ENCODE measurements around the gene CD177.
"Not testable (repeated sequence)": the region's sequence is repeated elsewhere in the genome, so short reads cannot be mapped to it uniquely, and the experiment has no call there.

The CD177 gene, protein sequence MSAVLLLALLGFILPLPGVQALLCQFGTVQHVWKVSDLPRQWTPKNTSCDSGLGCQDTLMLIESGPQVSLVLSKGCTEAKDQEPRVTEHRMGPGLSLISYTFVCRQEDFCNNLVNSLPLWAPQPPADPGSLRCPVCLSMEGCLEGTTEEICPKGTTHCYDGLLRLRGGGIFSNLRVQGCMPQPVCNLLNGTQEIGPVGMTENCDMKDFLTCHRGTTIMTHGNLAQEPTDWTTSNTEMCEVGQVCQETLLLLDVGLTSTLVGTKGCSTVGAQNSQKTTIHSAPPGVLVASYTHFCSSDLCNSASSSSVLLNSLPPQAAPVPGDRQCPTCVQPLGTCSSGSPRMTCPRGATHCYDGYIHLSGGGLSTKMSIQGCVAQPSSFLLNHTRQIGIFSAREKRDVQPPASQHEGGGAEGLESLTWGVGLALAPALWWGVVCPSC

DNA sequence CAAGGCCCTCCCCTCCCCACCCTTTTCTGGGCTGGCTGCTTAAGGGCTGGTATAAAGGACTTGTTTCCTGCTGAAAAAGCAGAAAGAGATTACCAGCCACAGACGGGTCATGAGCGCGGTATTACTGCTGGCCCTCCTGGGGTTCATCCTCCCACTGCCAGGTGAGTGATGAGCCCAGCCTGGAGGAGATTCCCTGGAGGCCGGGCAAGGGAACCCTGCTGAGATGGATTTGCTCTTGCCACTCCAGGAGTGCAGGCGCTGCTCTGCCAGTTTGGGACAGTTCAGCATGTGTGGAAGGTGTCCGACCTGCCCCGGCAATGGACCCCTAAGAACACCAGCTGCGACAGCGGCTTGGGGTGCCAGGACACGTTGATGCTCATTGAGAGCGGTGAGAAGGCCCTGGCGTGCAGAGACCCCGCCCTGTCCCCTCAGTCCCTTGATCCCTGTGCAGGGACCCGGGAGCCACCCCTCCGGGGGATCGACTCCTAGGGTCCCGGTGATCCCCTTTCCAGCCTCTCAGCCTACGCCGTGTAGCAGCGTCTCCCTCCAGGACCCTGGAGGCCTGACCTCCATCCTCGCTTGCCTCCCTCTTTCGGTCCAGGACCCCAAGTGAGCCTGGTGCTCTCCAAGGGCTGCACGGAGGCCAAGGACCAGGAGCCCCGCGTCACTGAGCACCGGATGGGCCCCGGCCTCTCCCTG, at the start of gene CD177:
Gene CD177 (plus strand): TSS at position 81 of the 699 bp plus-strand sequence. CDS start 29 bp downstream, at position 110.
- DNase-seq, result no peak

DNA sequence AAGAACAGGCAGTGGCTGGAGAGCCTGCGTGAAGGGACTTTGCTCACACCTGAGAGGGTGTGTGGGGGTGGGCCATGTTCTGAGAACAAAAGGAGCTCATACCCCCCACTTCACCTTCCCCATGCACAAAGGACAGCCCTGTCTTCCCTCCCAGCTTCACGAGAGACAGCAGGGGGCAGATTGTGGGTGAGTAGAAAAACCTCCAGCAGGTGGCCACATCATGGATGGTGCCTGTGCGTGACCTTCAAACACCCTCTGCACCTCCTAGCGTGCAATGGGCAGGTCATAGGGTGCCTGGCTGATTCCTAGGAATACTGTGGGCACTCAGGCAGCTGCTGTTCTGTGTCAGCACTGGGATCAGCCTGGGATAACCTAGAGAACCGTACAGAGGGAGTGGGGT, 47.8 kb upstream of the CD177 start:
- DNase-seq, result no peak

DNA sequence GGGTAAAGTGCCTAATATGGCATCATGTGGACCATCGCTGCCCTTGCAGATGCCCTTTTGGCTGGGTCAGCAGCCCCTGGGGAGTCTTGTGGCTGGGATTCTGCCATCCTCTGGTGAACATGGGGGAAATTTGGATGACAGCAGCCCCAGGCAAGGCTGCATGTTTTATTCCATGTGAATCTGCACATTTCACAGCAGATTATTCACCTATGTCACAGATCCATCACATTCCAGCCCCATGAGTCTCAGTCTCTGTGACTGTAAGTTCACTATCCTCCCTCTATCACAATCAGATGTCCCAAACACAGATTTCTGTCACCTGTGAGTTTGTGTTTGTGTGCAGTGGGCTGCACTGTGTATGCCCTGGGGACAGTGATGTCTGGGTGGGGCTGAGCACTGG, 47.4 kb upstream of the CD177 start:
- no peak for DNase-seq

DNA sequence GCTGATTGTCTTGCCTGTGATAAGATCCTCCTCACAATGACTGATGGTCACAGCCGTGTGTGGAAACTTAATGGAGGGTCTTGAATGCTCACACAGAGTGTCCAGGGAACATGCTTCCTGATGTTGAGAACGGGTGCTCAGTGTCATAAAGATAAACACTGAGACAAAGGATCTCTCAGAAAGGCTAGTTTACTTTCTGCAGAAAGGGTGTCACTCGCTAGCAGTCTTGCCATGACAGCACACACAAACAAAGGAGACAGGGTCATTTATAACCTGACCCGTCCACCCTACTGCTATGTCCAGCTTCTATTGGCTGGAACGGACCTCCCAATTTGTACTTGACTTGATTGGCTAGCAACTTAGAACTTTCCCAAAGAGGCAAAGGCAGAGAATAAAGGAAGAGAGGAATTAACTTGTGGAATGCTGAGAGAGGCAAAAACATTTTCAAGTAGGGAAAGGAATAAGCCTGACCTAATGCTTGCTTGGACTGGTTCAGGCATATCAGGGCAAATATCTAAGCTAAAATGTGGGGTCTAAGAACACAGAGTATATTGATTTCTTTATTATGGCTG, 45.2 kb upstream of the CD177 start:
- no peak for DNase-seq

DNA sequence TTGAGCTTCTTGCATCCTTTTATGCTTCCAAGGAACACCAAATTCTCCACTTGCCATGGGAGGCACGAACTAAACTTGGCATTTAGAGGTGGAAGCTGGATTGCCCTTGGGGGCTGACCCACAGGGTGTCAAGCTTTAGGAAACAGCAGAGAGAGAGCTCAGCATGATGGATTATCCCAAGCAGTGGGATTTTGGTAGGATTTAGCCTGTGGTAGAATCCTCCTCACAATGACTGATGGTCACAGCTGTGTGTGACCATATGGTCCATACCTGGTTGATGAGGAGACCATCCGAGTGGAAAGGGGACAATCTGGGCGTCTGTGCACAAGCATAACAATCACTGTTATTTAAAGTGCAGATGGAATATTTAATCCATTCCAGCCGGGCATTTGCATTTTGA, 44.0 kb upstream of the CD177 start:
- no peak for DNase-seq

DNA sequence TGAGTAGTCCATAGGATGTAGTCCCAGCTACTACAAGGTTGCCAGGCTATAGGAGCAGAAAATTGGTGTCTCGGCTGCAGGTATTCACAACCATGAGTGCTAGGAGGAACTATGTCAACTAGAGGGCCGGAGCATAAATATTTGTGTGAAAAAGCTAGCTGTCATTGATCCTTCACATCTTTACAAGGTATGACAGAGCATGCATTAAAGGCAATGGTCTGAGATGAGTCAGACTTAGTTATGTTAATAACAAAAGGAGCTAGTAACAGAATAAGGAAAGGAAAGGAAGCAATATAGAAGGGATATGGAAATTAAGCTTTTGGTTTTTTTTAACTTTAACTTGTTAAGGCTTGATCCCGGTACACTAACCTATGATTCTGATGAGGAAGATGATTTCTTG, 43.3 kb upstream of the CD177 start:
- no peak for DNase-seq

DNA sequence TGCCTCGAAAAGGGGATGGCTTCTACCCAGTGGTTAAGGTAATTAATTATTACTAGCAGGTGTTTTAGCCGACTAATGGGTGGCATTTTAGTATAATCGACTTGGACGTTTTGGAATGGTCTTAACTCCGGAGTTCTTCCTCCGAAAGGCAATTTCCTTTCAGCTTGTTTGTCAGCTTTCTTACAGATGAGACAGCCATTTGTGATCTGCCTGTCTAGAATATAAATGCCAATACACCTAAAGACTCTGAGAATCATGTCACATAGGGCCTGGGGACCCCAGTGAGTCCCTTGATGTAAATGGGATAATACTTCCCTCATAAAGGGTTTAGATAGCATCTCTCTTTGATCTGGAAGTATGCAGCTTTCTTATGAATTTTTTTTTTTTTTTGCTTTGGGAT, 42.2 kb upstream of the CD177 start:
- DNase-seq, result no peak

DNA sequence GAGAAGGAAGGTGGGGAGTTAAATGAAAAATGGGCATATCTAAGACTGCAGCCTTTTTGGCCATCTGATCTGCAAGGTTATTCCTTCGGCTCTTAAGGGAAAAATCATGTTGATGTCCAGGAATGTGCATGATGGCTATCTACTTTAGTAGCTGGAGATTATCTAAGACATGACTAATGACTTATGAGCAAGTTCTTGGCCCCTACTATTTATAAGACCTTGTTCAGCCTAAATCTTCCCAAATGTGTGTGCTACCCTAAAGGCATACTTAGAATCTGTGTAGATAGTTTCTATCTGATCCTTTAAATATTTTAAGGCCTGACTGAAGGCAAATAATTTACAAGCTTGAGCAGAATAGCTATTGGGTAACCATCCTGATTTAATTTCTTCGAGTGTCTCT, 41.8 kb upstream of the CD177 start:
- DNase-seq, result no peak

DNA sequence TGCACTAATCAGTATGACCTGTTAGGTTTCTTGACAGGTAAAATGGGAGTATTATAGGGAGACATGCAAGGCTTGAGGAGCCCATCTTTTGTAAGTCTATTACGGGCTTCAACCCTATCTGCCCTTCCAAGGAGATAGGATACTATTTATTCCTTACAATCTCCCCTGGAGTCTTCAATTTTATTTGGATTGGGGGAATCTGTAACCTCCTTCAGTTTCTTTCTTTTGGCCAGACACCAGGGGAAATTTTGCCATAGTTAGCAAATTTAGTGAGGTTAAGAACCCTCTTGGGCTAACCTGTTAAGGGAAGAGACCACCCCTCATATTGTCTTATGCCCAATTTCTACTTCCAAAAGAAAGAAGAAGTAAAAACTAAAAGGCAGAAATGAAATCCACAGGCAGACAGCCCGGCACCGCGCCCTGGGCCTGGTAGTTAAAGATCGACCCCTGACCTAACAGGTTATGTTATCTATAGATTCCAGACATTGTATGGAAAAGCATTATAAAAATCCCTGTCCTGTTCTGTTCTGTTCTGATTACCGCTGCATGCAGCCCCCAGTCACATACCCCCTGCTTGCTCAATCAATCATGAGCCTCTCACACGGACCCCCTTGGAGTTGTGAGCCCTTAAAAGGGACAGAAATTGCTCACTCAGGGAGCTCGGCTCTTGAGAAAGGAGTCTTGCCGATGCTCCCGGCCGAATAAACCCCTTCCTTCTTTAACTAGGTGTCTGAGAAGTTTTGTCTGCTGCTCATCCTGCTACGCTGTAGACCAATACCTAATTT, 39.6 kb upstream of the CD177 start:
- no peak for DNase-seq

DNA sequence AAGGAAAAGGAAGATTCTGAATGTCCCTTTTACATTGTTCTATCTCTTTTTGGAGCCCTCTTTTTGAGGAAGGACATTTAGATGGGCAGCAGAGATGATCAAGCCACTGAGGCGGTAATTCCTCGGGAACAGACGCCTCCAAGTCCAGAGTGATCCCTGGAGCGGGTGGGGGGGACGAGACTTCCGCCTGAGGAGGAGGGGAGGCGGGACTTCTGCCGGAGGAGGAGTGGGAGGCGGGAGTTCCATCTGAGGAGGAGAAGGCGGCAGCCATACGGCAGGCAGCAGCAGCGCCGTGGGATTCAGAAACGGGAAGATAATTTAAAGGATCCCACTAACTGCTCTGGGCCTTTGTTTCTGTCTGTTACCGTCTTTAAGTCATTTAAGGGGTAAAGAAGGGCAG, 37.6 kb upstream of the CD177 start:
- DNase-seq, result no peak

DNA sequence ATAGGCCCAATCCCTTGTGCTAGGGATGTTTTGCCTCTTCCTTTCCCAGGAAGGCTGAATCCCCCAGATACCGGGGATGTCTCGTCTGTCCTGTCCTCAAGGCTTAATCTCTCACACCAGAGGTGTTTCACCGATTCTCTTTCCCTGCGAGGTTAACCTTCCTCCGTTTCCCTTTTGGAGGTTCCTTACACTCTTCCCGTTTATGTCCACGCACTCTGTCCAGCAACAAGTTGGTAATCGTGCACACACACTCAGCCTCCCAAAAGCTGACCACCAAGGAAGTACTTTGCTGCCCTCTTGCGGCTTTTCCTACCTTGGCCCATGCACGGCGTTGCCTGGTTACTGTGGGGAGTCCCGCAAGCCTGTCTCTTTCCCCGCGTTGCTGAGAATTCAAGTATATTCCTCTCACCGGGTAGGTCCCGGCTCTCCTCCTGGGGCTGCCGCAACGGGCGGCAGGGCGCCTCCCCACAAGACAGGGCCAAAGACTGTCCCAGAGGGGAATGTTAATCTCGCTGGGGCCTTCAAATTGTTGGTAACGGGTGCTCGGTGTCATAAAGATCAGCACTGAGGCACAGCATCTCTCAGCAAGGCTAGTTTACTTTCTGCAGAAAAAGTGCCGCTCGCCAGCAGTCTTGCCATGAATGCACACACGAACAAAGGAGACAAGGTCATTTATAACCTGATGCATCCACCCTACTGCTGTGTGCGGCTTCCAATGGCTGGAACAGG, 36.7 kb upstream of the CD177 start:
- DNase-seq, result no peak

DNA sequence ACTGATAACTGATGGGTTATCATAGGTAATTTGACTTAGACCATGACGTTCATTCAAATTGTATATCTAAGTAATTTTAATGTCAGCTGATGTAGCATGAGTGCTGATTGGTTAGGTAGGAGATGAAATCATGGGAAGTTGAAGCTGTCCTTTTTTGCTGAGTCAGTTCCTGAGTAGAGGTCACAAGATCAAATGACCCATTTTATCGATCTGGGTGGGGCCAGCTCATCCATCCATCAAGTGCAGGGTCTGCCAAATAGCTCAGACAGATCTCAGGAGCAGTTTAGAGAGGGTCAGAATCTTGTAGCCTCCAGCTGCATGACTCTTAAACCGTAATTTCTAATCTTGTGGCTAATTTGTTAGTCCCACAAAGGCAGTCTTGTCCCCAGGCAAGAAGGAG, 35.3 kb upstream of the CD177 start:
- DNase-seq, result no peak

DNA sequence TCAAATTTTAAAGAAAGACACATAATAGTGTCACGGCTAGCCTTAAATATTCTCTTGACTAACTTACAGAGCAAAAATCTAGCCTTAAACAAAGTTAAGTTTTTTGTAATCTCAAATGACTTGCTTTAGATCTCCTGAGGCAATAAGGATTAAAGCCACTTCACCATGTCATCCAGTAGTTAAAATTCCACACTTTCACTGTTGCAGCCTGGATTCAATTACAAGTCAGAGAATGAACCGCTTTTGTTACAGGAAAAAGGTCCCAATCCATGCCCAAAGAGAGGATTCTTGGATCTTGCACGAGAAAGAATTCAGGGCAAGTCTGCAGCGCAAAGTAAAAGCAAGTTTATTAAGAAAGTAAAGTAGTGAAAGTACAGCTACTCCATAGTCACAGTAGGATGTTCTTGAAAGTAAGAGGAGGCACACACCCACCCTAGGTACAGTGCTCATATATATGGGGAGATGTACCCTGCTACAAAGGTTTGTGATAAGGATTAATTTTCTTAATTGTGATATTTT, 34.6 kb upstream of the CD177 start:
- DNase-seq, result no peak

DNA sequence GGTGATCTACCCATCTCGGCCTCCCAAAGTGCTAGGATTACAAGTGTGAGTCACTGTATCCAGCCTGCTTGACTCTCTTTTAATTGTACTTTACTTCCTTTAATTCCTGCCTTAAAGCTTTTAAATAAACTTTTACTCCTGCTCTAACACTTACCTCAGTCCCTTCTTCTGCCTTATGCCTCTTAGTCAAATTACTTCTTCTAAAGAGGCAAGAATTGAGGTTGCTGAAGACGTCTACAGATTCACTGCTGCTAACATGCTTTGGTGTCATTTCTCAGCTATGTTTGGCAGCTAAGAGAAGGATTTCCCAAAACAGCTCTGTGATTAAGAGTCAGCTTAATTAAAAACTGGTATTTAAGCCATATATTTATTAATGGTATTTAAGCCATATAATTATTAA, 32.9 kb upstream of the CD177 start:
- no peak for DNase-seq

DNA sequence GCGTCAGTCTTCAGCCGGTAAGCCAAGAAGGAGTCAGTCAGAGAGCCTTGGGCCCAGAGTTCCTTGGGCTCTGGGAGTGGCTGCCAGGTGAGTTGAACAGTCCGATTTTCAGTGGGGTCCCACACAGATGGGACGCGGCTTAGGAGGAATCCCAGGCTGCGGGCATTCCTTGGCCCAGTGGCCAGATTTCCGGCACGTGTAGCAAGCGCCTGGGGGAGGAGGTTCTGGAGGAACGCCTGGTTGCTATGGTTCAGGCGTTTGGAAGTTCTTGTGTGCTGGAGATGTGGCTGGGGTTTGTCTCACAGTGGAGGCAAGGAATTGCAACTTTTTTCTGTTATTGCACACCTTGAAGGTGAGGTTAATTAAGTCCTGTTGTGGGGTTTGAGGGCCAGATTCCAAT, 26.7 kb upstream of the CD177 start:
- DNase-seq, result not testable (repeated sequence)

DNA sequence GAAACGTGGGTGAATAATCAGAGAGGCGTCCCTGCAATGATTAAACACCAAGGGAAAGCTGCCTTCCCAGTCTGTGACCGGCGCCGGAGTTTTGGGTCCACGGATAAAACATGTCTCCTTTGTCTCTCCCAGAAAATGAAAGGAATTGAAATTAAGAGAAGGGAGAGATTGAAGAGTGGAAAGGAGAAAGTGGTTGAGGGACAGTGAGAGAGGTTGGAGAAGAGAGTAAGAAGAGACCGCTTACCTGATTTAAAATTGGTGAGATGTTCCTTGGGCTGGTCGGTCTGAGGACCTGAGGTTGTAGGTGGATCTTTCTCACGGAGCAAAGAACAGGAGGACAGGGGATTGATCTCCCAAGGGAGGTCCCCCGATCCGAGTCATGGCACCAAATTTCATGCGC, 24.9 kb upstream of the CD177 start:
- not testable (repeated sequence) for DNase-seq

DNA sequence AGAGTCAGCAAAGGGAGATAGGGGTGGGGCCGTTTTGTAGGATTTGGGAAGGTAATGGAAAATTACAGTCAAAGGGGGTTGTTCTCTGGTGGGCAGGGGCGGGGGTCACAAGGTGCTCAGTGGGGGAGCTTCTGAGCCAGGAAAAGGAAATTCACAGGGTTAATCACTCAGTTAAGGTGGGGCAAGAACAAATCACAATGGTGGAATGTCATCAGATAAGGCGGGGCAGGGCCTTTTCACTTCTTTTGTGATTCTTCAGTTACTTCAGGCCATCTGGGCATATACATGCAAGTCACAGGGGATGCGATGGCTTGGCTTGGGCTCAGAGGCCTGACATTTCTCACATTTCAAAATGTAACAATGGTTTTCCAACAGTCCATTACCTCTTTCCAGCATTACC, 24.4 kb upstream of the CD177 start:
- DNase-seq, result not testable (repeated sequence)

DNA sequence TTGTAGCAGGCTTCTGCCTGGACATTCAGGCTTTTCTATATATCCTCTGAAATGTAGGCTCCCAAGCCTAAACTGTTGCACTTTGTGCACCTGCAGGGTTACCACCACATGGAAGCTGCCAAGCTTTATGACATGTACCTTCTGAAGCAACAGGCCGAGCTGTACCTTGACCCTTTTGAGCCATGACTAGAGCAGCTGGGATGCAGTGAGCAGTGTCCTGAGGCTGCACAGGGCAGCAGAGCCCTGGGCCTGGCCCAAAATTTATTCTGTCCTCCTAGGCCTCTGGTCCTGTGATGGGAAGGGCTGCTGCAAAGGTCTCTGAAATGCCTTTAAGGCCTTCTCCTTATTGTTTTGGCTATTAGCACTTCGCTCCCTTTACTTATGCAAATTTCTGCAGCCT, 23.5 kb upstream of the CD177 start:
- no peak for DNase-seq

DNA sequence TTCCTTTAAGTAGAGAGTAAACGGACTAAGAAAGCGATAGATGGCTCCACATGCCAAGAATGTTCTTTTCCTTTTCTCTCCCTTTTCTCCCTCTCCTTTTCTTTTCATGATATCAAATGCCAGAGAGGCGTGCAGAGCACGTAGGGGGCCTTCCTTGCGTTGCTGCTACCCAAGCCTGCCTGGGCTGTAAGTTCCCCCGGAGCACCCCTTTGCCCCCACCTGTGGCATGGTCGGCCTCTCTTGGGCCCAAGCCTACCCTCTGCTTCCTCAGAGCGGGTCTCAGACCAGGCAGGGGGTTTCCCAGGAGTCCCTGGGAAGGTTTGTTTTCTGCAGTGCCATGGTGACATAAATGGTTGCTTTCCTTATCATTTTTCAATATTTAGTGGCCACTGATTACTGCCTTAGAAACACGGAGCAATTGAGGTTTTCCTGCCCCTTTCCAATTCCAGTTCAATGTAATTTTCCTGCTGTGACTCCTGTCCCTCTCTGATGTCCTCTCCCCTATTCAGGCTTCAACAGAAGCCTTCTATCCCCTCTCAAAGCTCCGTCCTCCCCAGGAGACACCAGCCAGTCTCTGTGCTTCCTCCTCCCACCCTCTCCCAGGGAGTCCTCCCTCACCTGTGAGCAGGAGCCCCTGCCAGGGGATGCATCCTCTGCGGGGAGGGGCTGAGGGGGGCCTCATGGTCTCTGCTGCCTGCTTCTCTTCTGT, 22.6 kb upstream of the CD177 start:
- no peak for DNase-seq

DNA sequence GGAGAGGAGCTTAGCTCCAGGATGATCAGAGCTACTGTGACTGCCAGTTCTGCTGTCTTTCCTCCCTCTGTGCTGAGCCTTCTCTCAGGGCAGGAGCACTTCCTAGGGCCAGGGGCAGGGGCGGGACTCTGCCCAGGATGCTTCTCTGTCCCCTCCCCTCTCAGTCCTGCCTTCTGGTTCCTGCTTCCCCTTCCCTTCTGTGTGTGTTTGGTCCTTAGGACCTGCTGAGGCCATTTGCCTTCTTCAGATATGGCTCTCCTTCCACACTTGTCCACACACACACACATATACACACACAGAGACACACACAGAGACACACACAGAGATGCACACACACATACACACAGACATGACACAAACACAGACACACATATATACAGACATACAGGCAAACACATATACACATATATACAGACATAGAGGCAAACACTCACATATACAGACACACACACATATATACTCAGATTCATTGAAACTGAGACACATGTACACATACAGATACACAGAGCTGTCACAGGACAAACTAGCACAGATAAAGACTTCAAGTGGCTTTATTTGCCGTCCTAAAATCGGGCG, 22.0 kb upstream of the CD177 start:
- no peak for DNase-seq
